Kidney (tissue), 14 donors: ENCODE data around the gene CTXND1. TPM values are rescaled to one million over a fixed set of nuclear protein-coding genes. Genes with fewer than 3 reads are reported as not detected.

Experiments used
- DNase-seq, 5 donors: peaks; one replicate each; pipeline ENCODE4 v3.0.0-alpha.2; 2013 to 2020
- FAIRE-seq: peaks from 2 replicates; lab custom pipeline; 2012; peaks lifted over from hg19 to GRCh38; lab: Jason Lieb, UNC
- H3K27ac ChIP-seq, 2 donors: one replicate each; pipeline ENCODE4 v1.7.0; 2013; ENCODE audit warnings: low read depth in 2 of 2, low read length in 2 of 2, inconsistent platforms in 1 of 2
- H3K27me3 ChIP-seq: one replicate; pipeline ENCODE4 v1.7.1; 2013; ENCODE audit warnings: low read length, inconsistent platforms; ENCODE audit not compliant: control insufficient read depth, insufficient read depth
- H3K36me3 ChIP-seq, 3 donors: one replicate each; pipeline versions ENCODE4 v1.7.0 to v1.7.1; 2013; ENCODE audit warnings: low read length in 3 of 3, control low read depth in 1 of 3, inconsistent platforms in 1 of 3; ENCODE audit not compliant: insufficient read depth in 3 of 3, control insufficient read depth in 2 of 3
- H3K4me1 ChIP-seq, 3 donors: one replicate each; pipeline versions ENCODE4 v1.7.0 to v1.7.1; 2013; ENCODE audit warnings: low read length in 3 of 3, inconsistent platforms in 1 of 3, low read depth in 1 of 3; ENCODE audit not compliant: control insufficient read depth in 2 of 3, insufficient read depth in 2 of 3
- H3K4me3 ChIP-seq, 3 donors: one replicate each; pipeline versions ENCODE4 v1.7.0 to v1.8.1; 2013; ENCODE audit warnings: low read length in 3 of 3, control low read depth in 1 of 3, inconsistent platforms in 1 of 3
- H3K9ac ChIP-seq, 3 donors: one replicate each; pipeline versions ENCODE4 v1.7.0 to v1.7.1; 2013; ENCODE audit warnings: low read length in 3 of 3, control low read depth in 1 of 3, inconsistent platforms in 1 of 3
- H3K9me3 ChIP-seq, 3 donors: one replicate each; pipeline versions ENCODE4 v1.7.0 to v1.7.1; 2013; ENCODE audit warnings: low read length in 3 of 3, control low read depth in 1 of 3, inconsistent platforms in 1 of 3; ENCODE audit not compliant: control insufficient read depth in 2 of 3, insufficient read depth in 1 of 3
- intact Hi-C: fragments of 100-400 bp; cut with DNase I; formaldehyde crosslinking; loops from one replicate; pipeline ENCODE4 v1.11.1; 2022
- polyA plus RNA-seq: library from polyadenylated mRNA; stranded (reverse); fragments of 350-450 nt; fragmentation: Illumina TruSeq; extraction: RNeasy Lipid Tissue Mini Kit (QIAGEN cat#74804); gene quantifications from one replicate; pipeline ENCODE4 v1.2.3, GENCODE V29; 2014; ENCODE audit warnings: low read depth, low replicate concordance; ENCODE audit not compliant: insufficient read depth
- total RNA-seq: library from RNA; stranded (reverse); fragmentation: NEBNext Ultra II Directional; extraction: Animal tissue kit (Norgen Biotek cat#: 25700); gene quantifications from one replicate; pipeline ENCODE4 v1.2.1, GENCODE V29; 2021
- TF ChIP-seq, protein P1 (sequence below): IDR thresholded peaks from 3 replicates; pipeline ENCODE4 v1.5.1; 2012; ENCODE audit warnings: mild to moderate bottlenecking, moderate library complexity, borderline replicate concordance; ENCODE audit not compliant: insufficient read depth; ENCODE audit errors: extremely low read depth
- donor health status: control.
- donor health status: control.
- donor health status: control.
- donor health status: control.
- donor health status: control.
- donor health status: DM: yes; HTN: yes; CAD: no.
- donor health status: Normal renal cell carcinoma (clear cell type).

The CTXND1 gene
- total and polyA plus RNA-seq, 2 donors from 2014 or later = 2.2 to 2.8 TPM

DNA sequence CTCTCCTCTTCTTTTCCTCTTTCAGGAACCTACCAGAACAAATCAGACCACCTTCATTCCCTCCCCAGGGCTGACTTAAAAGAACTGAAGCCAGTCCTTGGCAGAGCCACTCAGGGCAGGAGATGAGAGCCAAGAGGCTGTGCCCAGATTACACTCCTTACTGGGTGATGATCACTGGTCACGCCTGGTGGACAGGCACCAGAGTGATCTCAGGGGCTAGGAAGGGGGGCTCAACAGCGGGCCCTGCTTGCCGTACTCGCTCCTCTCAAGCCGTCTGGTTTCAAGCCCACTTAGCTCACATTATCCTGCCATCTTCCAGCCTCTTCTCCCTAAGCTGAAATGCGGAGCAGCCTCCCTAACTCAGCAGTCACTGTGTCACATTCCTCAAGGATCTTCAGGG is 100.9 kb downstream of the CTXND1 start:
- no peak for DNase-seq
- intact Hi-C loops = no loop called here
- no peaks in the 10 kb centered on the region for H3K9me3 ChIP-seq
- H3K27ac ChIP-seq = peak overlapping the region in 1 of 2 donors; percentile 47
- no peak overlapping the region for H3K9ac ChIP-seq
- no peaks in the 10 kb centered on the region for H3K36me3 ChIP-seq
- H3K27me3 ChIP-seq = no peaks in the 10 kb centered on the region
- FAIRE-seq = no peak
- peak overlapping the region in 1 of 3 donors; percentile 30 for H3K4me3 ChIP-seq
- H3K4me1 ChIP-seq = peaks cover 0 to 22% (median 13%) of the 10 kb centered on the region in 3 donors
- TF ChIP-seq, protein P1, sequence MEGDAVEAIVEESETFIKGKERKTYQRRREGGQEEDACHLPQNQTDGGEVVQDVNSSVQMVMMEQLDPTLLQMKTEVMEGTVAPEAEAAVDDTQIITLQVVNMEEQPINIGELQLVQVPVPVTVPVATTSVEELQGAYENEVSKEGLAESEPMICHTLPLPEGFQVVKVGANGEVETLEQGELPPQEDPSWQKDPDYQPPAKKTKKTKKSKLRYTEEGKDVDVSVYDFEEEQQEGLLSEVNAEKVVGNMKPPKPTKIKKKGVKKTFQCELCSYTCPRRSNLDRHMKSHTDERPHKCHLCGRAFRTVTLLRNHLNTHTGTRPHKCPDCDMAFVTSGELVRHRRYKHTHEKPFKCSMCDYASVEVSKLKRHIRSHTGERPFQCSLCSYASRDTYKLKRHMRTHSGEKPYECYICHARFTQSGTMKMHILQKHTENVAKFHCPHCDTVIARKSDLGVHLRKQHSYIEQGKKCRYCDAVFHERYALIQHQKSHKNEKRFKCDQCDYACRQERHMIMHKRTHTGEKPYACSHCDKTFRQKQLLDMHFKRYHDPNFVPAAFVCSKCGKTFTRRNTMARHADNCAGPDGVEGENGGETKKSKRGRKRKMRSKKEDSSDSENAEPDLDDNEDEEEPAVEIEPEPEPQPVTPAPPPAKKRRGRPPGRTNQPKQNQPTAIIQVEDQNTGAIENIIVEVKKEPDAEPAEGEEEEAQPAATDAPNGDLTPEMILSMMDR = no peak

Other genes starting within 250 kb of the CTXND1 start
- 72.3 TPM for gene ZFAND6, start 192.5 kb downstream of the CTXND1 start, total RNA-seq
- gene ZFAND6, start 192.5 kb downstream of the CTXND1 start, polyA plus RNA-seq = 85.7 TPM
- gene FAH, start 99.2 kb downstream of the CTXND1 start, total RNA-seq = 34.7 TPM
- 121 TPM for gene FAH, start 99.2 kb downstream of the CTXND1 start, polyA plus RNA-seq
- gene ARNT2, start 152.2 kb upstream of the CTXND1 start, total RNA-seq = 38.2 TPM
- 12.2 TPM for gene ARNT2, start 152.2 kb upstream of the CTXND1 start, polyA plus RNA-seq